GDM1 (cell line): ENCODE data around the gene KCTD10.

Source experiments
- DNase-seq: peaks from one replicate; lab custom pipeline; 2025; lab: John Stamatoyannopoulos, UW

Gene KCTD10, protein sequence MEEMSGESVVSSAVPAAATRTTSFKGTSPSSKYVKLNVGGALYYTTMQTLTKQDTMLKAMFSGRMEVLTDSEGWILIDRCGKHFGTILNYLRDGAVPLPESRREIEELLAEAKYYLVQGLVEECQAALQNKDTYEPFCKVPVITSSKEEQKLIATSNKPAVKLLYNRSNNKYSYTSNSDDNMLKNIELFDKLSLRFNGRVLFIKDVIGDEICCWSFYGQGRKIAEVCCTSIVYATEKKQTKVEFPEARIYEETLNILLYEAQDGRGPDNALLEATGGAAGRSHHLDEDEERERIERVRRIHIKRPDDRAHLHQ

DNA sequence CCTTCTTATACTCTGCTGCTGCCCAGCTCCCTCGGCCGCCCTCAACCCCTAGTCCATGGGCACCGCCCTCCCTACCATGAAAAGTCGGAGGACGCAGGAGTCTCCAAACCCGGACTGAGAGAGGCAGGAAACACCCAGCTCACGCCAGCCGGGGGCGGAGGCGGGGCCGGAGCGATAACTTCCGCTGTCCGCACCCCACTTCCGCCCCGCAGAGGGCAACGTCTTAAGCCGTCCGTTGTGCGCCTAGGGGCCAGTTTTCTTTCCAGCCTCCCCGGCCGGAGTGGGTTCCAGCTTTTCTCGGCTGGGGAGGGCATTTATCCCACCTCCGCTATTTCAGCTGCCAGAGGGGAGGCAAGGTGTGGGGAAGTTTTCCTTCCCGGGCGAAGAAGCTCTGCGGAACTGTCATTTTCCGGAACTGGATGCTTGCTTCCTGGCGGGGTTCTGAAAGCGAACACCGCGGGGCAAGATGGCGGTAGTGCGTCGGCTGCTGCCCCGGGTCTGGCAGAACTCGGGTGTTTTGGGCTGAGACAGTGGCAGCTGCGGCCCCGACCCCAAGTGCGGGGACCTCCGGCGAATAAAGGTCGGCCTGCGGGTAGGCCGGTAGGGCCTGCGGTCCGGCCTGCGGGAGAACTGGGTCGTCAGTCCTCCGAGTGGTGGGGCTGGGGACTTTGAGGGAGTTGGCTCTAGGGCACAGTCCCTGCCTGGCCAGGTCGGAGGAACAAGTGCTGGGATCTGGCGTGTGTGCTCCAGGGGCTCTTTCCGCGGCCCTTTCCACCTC, at the start of gene KCTD10, which contains the start of gene UBE3B:
KCTD10 (minus strand) TSS at position 116 of the 778 bp plus-strand sequence; CDS start at position 78, 38 bp downstream.
UBE3B (plus strand) TSS at position 450 of the 778 bp plus-strand sequence. CDS start 5,918 bp downstream, outside the sequence.
- peak; percentile 76 for DNase-seq

DNA sequence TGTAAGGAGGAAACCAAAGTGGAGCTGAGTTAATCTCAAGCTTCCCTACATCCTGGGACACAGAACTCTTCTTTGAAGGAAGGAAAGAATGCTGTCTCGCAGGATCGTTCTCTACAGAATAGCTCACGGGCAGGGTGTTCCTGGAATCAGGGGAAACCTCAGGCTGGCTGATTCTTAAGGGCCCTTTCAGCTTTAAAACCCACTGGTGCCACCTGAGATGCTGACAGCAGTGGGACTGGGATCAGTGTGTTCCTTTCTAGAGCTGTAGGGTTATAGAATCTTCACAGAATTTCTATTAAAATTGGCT, 48.1 kb upstream of the KCTD10 start:
- no peak for DNase-seq

- DNase-seq = no peak
Observed at GRCh38 chr12:109524466-109525278, 47.6 kb upstream of the KCTD10 start.

DNA sequence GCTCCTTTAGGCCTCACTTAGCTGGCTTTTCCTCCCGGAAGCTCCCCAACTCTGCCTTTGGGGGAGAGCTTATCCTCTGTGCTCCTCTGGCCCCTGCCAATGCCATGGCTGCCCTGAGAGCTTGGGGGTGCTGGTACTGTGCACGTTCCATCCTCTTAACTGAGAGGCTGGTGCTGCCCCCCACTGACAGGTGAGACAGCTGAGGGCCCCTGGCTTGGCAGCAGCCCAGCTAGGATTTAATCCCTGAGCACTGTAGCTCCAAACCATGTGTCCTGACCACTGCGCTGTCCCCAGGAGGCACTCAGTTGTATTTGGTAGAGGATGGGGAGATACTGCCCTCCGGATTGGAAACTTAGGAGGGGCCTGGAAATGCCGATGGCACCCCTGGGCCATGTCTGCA, 46.4 kb upstream of the KCTD10 start:
- no peak for DNase-seq

- DNase-seq = no peak
Observed at GRCh38 chr12:109523071-109523470, 46.0 kb upstream of the KCTD10 start.

- DNase-seq = no peak
Observed at GRCh38 chr12:109521831-109522230, 44.7 kb upstream of the KCTD10 start.

- DNase-seq = no peak
Observed at GRCh38 chr12:109519787-109520186, 42.7 kb upstream of the KCTD10 start.

DNA sequence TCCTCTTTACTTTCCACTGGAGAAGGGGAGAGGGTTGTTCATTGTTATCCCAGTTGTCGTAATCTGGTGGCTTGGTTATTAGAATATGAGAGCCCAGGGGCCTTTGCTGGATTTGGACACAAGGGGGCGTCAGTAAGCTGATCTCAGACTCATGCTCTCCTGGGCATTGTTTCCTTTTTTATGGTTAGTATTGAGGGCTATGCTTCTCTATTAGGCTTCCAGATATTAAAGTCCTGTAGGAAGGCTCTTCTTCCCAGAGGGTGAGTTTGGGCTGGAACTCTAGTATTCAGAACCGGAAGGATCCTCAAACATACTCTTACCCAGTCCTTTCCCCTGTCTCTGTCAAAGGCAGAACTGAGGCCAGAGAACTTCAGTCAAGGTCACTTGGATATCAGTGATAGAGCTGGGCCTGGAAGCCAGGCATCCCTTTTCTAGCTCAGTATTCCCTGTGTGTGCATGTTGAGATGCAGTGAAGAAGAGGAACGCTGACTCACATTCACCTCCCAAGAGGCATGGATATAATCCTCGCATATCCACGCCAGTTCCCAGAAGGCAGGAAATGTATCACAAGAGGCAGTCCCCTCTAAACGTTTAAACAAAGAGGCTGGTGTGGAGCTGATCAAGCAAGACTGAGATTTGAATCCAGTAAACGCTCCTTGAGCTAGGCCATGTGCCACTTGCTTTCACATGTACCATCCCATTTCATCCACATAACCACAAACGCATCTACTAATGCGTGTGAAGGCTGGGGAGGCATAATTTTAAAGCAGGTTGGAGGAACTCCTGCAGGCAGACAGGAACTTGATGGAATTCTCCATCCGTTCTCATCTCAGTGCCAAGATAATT, 41.9 kb upstream of the KCTD10 start:
- no peak for DNase-seq

DNA sequence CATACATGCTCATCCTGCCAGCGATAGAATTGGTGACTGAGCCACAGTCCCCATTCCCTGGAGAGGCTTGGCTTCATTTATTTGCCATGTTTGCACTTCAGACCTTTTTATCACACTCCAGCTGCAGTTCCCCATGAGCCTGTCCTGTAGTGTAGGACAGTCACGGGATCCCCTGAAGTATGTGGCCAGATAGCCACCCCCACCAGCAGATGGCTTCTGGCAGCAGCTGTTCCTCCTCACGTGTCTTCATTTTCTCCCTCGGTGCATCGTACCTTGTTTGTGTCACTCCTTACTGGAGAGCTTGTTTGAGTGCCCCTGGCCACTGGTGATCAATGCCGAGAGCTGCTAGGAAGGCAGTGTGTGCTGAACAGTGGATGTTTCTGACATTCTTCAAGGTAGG, 40.5 kb upstream of the KCTD10 start:
- no peak for DNase-seq

GRCh38 chr12:109513977-109514376, 36.9 kb upstream of the KCTD10 start:
- no peak for DNase-seq

GRCh38 chr12:109513051-109513450, 36.0 kb upstream of the KCTD10 start:
- DNase-seq = no peak

DNA sequence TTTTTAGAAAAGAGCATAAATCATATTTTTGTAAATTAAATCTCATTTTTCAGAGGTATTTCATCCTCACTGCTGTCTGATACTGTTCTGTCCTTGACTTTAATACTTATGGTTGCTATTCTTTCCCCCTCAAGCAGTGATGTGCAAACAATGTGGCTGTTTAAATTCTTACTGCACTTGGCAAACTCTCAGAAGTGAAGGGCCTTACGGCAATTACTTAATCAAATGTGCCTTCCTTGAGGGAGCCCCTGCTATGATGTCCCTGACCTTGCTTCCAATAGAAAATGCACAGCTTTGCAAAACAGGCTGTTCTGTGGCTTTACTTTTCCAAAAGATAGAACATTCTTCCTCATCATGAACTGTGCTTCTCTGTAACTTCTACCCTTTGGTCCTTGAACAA, 35.5 kb upstream of the KCTD10 start:
- no peak for DNase-seq

- DNase-seq = no peak
Observed at GRCh38 chr12:109510196-109510595, 33.1 kb upstream of the KCTD10 start.

- DNase-seq = no peak
Observed at GRCh38 chr12:109504068-109504467, 27.0 kb upstream of the KCTD10 start.

GRCh38 chr12:109503611-109504010, 26.5 kb upstream of the KCTD10 start:
- DNase-seq = no peak

- no peak for DNase-seq
Observed at GRCh38 chr12:109502332-109502731, 25.2 kb upstream of the KCTD10 start.

GRCh38 chr12:109501299-109501698, 24.2 kb upstream of the KCTD10 start:
- no peak for DNase-seq

- no peak for DNase-seq
Observed at GRCh38 chr12:109500406-109501185, 23.5 kb upstream of the KCTD10 start.

DNA sequence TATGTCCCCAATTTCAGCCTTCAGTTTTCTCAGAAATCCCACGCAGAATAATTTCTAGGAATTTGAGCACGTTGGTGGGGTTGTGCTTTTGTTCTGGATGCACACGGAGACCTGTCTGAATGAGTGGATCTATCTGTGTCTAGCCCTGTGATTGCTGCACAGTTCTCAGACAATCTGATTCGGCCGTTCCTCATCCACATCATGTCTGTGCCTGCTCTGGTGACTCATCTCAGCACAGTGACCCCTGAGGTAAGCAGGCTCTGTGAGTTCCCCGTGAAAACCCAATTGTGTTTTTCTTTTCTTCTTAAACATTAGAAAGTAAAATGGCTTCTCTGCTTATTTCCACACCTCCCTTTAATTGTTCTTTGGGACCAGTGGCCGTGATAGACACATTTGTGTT, 20.6 kb upstream of the KCTD10 start:
- DNase-seq = no peak

GRCh38 chr12:109496306-109496705, 19.2 kb upstream of the KCTD10 start:
- no peak for DNase-seq

- no peak for DNase-seq
Observed at GRCh38 chr12:109495012-109495411, 17.9 kb upstream of the KCTD10 start.
